GM12864 (cell line): Measurements from ENCODE around the gene GMDS.

Source experiments
- DNase-seq: peaks from one replicate; pipeline ENCODE4 v3.0.0-alpha.2; 2011; ENCODE audit warnings: low read depth
- H3K4me3 ChIP-seq: 2 replicates; pipeline ENCODE4 v1.5.1; 2011; ENCODE audit warnings: mild to moderate bottlenecking, low read depth, low read length, control low read depth
- CTCF ChIP-seq: IDR thresholded peaks from 2 replicates; pipeline ENCODE4 v1.5.1; 2011; ENCODE audit warnings: low read depth, mild to moderate bottlenecking, moderate library complexity, low read length, control low read depth, inconsistent platforms; ENCODE audit errors: missing control alignments

The GMDS gene

GRCh38 chr6:1820165-1820564 lies 425.2 kb downstream of the GMDS start:
- no peak for TF ChIP-seq CTCF
- DNase-seq: no peak
- no peak overlapping the region for H3K4me3 ChIP-seq

DNA sequence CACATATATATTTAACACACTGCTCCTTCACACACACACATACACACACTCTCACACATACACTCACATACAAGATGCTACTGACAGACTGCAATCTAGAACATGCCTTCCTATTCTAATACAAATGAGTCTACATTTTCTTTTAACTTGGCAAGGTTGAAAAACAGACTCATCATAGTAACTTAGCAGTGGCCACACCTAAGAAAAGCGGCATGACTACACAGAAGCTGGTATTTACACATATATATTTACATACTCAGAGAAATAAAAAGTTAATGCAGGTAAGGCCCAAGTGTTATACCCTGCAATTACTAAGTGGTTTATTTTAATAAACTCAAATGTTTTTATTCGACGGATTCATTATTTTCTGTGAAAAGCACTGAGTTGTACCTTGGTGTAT lies 426.4 kb downstream of the GMDS start:
- DNase-seq: no peak
- no peak for TF ChIP-seq CTCF
- no peak overlapping the region for H3K4me3 ChIP-seq

GRCh38 chr6:1817033-1817761 lies 428.2 kb downstream of the GMDS start:
- DNase-seq: no peak
- no peak for TF ChIP-seq CTCF
- H3K4me3 ChIP-seq: no peak overlapping the region

DNA sequence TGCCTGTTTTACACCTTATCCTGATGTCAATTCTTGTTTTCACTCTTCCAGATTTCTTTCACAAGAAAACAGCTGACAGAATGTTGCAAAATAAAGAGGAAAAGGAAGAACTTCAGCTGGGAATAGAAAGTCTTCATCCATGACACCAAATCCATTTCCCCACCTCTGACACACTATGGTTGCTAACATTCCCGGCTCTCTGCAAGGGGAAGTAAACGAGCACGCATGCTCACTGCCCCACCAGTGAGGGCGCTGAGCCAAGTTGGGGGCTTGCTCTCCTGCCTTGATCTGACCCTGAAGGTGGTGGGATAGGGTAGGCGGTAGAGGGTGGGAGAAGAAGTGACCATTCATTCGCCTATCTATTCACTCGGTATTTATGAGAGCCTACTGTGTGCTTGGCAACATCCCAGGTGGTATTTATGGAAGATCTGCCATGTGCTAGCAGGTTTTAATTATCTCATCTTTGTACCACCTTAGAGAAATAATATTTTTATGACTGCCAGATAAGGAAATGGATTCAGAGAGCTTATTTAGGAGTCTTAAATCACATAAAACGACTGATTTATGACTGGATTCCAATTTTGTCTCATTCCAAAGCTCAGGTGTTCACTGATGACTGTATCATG lies 429.5 kb downstream of the GMDS start:
- no peak for TF ChIP-seq CTCF
- DNase-seq: no peak
- no peak overlapping the region for H3K4me3 ChIP-seq

GRCh38 chr6:1814279-1814678 lies 431.1 kb downstream of the GMDS start:
- no peak for TF ChIP-seq CTCF
- H3K4me3 ChIP-seq: no peak overlapping the region
- no peak for DNase-seq

DNA sequence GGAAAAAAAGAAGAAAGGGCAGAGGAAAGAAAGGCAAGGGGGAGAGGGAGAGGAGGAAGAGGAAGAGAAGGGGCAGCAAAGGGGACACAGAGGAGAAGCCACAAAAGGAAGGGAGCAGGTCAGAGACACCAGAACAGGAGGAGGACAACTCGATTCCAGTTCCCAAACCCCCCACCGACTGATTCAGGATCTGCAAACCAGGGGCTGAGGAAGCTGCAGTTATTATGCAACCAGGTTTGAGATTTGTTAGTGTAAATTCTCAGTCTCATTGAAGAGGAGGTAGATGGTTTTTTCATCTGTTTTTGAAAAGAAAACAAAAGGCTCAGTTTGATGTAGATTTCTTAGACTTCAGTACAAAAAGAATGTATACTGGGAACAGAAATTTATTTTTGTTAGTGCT lies 432.9 kb downstream of the GMDS start:
- H3K4me3 ChIP-seq: no peak overlapping the region
- DNase-seq: no peak
- no peak for TF ChIP-seq CTCF

GRCh38 chr6:1812034-1812433 lies 433.4 kb downstream of the GMDS start:
- DNase-seq: no peak
- H3K4me3 ChIP-seq: no peak overlapping the region
- no peak for TF ChIP-seq CTCF
